NCI-H524 (cell line): ENCODE results near the gene SMCO4.
A peak's percentile ranks its signal among the peaks of the same experiment; 100 is the strongest.
"Not testable (repeated sequence)": the region's sequence is repeated elsewhere in the genome, so short reads cannot be mapped to it uniquely, and the experiment has no call there.

Experiments
- DNase-seq, 2 experiments: peaks; one replicate each; lab custom pipeline; 2025; lab: John Stamatoyannopoulos, UW

The SMCO4 gene

DNA sequence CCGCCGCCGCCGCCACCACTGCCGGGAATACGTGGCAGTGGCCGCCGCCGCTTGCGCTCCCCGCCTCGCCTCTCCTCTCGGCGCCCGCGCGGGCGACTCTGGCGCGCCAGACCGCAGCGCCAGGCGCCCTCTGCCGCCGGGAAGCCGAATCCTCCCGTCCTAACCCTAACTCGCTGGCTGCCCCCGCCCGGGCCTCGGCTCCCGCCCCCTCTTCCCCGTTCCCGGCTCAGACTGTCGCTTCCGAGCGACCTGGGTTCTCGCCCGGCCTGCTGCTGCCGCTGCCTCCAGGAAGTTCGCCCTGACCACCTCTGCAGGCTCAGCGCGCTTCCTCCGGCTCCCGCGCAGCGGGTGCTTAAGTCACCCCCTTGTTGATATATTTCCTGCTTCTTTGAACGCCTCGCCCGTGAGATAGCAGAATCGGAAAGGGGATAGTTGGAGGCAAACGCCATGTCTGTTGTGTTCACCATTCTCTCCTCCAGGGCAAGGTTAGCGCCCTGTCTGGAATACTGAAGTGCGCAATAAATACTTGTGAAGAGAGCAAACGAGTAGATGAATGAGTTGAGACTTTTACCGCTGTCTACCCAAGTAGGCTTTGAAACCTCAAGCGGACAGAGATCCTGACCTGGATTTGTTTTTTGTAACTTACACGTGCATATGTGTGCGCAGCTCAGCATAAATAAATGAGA, at the start of gene SMCO4:
Gene SMCO4 (minus strand): TSS at position 100 of the 686 bp plus-strand sequence. CDS start 64,202 bp downstream, outside the sequence.
- peak; percentile 51 to 81 for DNase-seq

GRCh38 chr11:93591247-93591898, 48.2 kb upstream of the SMCO4 start:
- no peak for DNase-seq

DNA sequence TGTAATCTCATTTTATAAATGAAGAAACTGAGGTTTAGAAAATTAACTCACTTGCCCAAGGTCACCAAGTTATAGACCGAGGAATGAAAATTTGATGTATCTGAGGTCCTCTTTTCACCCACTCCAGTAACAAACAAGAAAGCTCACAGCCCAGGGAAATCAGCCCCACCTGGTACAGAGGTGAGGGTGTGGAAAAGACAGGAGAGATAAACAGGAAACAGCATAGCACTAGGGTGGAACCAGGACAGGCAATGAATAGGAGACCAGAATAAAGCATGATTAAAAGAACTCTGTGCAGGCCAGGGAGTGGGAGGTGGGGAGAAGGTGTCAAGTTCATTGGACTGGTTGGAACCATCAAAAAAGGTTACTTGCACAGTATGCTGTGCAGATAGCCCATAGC, 46.2 kb upstream of the SMCO4 start:
- DNase-seq: no peak

GRCh38 chr11:93587858-93588581, 44.8 kb upstream of the SMCO4 start:
- DNase-seq: no peak

- not testable (repeated sequence) for DNase-seq
These were observed 44.2 kb upstream of the SMCO4 start for GRCh38 chr11:93587425-93587824.

DNA sequence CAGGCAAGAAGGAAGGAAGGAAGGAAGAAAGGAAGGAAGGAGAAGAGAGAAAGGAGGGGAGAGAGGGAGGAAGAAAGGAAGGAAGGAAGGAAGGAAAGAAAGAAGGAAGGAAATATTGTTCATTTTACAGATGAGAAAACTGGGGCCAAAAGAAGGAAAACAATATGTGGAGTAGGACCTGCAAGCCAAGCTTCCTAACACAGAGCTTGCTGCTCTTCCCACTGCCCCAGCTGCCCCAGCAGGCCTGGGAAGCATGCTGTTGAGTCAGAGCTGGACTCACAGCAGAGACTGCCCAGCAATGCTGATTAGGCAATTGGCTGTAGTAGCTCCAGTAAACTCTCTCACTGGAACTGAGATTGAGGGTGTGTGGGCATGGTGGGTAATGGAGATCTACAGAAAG, 42.6 kb upstream of the SMCO4 start:
- DNase-seq: no peak

DNA sequence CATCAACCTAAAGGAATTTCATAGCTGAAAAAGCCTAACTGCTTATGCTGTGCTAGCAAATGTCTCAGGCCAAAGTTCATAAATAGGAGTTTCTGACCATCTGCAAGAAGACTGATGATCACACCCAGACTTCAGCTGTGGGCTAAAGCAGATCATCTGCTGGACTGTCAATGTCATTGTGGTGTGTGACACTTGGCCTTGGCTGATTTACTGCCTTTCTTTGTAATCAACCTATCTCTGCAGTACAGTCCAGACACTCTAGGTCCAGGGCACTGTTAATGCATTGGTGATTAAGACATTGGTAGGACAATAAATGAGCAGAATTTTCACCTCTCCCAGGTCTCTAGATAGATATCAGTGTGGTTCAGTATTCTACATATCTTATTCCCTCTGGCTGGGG, 40.3 kb upstream of the SMCO4 start:
- DNase-seq: no peak

DNA sequence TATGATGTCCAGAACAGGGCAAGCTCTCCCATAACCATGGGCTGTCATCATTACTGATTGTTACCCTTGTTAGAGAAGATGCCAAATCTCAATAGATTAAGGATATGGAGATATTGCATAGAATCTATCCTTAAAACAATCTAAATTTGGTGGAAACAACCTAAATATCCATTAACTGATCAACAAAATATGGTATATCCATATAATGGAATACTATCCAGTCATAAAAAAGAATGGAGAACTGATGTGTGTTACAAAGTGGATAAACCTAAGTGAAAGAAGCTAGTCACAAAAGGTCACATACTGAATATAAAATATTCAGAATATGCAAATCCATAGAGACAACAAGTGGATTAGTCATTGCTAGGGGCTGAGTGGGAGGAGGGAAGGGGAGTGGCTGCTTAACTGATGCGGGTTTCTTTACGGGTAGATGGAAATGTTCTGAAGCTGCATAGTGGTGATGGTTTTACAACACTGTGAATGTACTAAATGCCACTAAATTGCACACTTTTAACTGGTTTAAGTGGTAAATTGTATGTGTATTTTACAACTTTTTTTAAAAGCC, 36.1 kb upstream of the SMCO4 start:
- no peak for DNase-seq

DNA sequence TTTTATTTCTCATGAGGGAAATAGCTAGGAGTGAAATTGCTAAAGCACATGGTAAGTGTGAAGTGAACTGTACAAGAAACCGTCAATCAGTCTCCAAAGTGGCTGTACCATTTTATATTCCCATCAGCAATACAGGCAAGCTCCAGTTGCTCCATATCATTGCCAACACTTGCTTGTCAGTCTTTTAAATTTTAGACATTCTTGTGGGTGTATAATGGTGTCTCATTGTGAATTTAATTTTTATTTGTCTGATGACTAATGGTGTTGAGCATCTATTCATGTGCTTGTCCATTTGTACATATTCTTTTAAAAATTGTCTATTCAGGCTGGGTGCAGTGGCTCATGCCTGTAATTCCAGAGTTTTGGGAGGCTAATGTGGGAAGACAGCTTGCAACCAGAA, 34.1 kb upstream of the SMCO4 start:
- DNase-seq: no peak

- not testable (repeated sequence) for DNase-seq
These were observed 33.7 kb upstream of the SMCO4 start for GRCh38 chr11:93576870-93577269.

- DNase-seq: no peak
These were observed 31.5 kb upstream of the SMCO4 start for GRCh38 chr11:93574638-93575220.

- DNase-seq: no peak
These were observed 30.0 kb upstream of the SMCO4 start for GRCh38 chr11:93573184-93573583.

DNA sequence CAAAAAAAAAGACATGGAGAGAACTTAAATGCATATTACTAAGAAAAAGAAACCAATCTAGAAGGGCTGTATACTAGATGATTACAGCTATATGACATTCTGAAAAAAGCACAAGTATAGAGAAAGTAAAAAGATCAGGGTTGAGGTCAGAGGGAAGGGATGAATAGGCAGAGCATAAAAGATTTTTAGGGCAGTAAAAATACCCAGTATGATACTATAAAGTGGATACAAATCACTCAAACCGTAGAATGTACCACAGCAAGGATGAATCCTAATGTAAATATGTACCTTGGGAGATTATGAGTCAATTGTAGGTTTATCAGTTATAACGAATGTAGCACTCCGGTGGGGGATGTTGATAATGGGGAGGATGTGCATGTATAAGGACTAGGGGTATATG, 29.4 kb upstream of the SMCO4 start:
- DNase-seq: no peak

- DNase-seq: no peak
These were observed 29.0 kb upstream of the SMCO4 start for GRCh38 chr11:93572171-93572570.

DNA sequence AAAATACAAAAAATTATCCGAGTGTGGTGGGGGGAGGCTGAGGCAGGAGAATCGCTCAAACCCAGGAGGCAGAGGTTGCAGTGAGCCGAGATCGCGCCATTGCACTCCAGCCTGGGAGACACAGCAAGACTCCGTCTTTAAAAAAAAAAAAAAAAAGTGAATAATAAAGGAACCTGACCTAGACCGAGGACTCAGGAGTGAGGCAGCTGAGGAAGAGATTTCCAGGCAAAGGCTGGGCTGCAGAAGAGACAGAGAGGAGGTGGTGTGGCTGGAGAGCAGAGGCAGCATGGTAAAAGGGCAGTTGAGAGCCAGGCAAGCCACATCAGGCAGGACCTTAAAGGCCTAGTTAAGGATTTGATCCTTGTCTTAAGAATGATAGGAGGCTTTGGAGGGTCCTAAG, 28.4 kb upstream of the SMCO4 start:
- DNase-seq: no peak

DNA sequence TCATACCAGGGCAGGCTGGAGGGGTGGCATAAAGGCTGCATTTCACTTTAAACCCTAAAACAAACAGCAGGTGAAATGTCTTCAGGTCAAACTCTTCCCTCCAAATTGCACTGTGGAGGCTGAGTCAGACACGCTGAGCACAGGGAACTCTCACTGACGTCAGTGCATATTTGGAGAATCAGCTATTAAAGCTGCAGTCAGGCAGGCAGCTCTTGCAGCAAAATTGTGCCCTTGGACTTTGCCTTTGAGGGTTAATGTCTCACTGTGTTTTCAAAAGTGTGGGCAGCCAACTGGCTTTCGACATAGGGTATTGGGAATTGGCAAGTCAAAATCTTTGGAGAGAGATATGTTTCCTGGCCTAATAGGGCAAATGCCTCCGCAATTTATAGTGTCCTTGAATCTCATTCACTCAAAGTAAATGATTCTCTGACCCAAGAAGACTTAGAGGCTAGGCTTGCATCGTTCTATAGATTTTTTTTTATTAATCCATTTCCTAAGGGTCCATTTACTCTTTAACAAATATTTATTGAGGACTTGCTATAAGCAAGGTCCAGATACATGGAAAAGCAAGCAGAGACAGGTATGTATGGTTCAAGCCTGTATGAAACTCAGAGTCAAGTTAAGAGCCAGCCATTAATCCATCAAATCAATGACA, 27.7 kb upstream of the SMCO4 start:
- DNase-seq: no peak

GRCh38 chr11:93569496-93569895, 26.3 kb upstream of the SMCO4 start:
- no peak for DNase-seq

GRCh38 chr11:93568726-93569125, 25.5 kb upstream of the SMCO4 start:
- DNase-seq: no peak

GRCh38 chr11:93567401-93567895, 24.3 kb upstream of the SMCO4 start:
- no peak for DNase-seq

DNA sequence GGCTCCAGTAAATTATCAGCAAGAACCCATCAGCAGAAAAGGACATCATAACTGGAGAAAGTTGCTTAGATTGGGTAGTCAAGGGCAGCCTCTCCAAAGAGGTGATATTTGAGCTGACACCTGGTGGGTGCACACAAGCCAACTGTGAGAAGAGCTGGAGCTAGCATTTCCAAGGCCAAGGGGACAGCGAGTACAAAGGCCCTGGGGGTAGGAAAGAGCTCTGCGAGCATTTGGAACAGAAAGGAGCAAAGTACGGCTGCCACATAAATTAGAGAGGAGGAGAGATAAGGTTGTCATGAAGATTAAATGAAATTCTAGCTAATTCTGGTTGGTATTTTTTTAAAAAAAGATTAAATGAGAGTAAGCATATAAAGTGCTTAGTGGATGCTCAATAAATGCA, 21.7 kb upstream of the SMCO4 start:
- DNase-seq: no peak

DNA sequence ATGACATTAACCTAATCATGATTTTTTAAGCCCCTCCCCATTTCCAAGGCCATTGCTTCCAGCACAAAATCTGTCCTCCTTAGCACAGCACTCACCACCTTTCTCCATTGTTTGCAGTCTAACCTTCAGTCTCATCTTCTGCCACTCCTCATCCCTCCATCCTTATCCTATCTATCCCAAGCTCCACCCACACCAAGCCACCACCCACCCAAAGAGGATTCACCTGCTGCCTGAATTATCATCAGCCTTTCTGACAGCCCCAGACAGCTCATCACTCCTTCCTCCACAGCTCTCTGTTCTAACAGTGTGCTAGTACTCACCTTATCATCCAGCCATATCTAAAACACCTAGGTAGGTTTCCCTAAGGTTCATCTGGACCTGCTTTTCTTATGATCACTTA, 20.7 kb upstream of the SMCO4 start:
- no peak for DNase-seq
